Esophagus muscularis mucosa (tissue), 4 donors: ENCODE data around the gene ZNF408.

Source experiments
- CTCF ChIP-seq, 3 experiments: fragments of 200-600 bp in 2 of 3; fragments of 450-650 bp in 1 of 3; sonication (generic) in 2 of 3; IDR thresholded peaks; one replicate each; pipeline ENCODE4 v1.5.1; 2017 to 2019; ENCODE audit warnings: antibody characterized with exemption in 3 of 3, mild to moderate bottlenecking in 2 of 3, moderate library complexity in 1 of 3
- EP300 ChIP-seq: sonication (generic); formaldehyde crosslinking; IDR thresholded peaks from one replicate; pipeline ENCODE4 v1.6.1; 2017; ENCODE audit warnings: antibody characterized with exemption
- POLR2A ChIP-seq: fragments of 450-650 bp; IDR thresholded peaks from one replicate; pipeline ENCODE4 v1.6.1; 2017; ENCODE audit warnings: antibody characterized with exemption, moderate library complexity, mild to moderate bottlenecking, low read depth
- POLR2AphosphoS5 ChIP-seq, 2 donors: sonication (generic); formaldehyde crosslinking; IDR thresholded peaks; one replicate each; pipeline ENCODE4 v1.6.1; 2017; ENCODE audit warnings: antibody characterized with exemption in 2 of 2

DNA sequence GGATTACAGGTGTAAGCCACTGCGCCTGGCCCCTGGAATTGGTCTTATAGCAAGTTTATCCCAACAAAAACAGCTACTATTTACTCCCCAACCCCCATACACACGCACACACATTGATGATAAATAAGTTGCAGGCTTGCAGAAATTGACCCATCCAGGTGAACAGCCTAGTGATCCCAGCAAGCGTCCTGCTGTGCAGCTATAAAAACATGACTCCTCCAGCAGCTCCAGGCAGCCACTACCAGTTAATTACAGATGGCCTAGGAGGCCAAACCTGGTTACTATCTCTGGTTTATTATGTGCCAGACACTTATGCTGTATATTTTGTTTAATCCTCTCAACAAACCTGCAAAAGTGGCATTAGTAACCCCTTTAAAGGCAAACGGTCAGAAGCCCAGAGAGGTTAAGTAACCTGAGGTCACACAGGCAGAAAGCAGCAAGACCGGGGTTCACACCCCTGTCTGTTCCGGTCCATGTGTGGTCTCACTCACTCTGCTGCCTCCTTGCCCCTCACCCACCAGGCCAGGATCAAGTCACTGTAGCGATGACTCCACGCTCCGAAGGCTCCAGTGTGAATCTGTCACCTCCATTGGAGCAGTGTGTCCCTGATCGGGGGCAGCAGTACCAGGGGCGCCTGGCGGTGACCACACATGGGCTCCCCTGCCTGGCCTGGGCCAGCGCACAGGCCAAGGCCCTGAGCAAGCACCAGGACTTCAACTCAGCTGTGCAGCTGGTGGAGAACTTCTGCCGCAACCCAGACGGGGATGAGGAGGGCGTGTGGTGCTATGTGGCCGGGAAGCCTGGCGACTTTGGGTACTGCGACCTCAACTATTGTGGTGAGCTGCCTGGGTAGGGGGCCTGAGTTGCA lies 24.7 kb downstream of the ZNF408 start:
- no peak for TF ChIP-seq POLR2A
- TF ChIP-seq CTCF (IDR thresholded peaks at IDR 0.05): no peak
- TF ChIP-seq EP300: no peak
- no peak for TF ChIP-seq POLR2AphosphoS5 (IDR thresholded peaks at IDR 0.05)
